Measurements from ENCODE around the gene ARHGAP42.

GRCh38 chr11:100861212-100861611 lies 174.1 kb downstream of the ARHGAP42 start:
- TF ChIP-seq POLR2A (IDR thresholded peaks at IDR 0.05) (no peak), CTCF (IDR thresholded peaks at IDR 0.05) (no peak)

All from adrenal gland (tissue), 5 donors.